ENCODE data around the gene BACE2. TPM values are rescaled to one million over a fixed set of nuclear protein-coding genes. Genes with fewer than 3 reads are reported as not detected.

BACE2 gene
- total and polyA plus RNA-seq, 2 of the 13 experiments (the other 11 are each of a cell fraction or from before 2014, with no cell fraction given) = 0.07 to 0.11 TPM

DNA sequence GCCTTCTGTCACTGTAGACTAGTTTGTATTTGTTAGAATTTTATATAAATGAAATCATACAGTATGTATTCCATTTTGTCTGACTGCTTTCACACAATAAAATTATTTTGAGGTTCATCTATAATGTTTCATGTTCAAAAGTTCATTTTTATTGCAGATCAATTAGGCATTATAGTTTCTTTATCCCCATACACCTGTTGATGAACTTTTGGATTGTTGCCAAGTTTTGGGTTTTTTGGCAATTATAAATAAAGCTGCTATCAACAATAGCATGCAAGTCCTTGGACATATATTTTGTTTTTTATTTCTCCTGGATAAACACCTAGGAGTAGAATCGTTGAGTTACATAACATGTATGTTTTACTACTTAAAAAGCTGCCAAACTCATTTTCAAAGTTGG is 101.6 kb downstream of the BACE2 start:
- H3K4me1 ChIP-seq (ENCODE audit: insufficient read depth, low read length) = no peaks in the 10 kb centered on the region
- no peak for TF ChIP-seq ZNF274 (CRISPR knock-in tag; IDR thresholded peaks at IDR 0.05)
- TF ChIP-seq, protein P1, sequence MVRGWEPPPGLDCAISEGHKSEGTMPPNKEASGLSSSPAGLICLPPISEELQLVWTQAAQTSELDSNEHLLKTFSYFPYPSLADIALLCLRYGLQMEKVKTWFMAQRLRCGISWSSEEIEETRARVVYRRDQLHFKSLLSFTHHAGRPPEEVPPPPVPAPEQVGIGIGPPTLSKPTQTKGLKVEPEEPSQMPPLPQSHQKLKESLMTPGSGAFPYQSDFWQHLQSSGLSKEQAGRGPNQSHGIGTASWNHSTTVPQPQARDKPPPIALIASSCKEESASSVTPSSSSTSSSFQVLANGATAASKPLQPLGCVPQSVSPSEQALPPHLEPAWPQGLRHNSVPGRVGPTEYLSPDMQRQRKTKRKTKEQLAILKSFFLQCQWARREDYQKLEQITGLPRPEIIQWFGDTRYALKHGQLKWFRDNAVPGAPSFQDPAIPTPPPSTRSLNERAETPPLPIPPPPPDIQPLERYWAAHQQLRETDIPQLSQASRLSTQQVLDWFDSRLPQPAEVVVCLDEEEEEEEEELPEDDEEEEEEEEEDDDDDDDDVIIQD (CRISPR knock-in tag; IDR thresholded peaks at IDR 0.05; ENCODE audit: low read depth) = no peak
- TF ChIP-seq, protein P2, sequence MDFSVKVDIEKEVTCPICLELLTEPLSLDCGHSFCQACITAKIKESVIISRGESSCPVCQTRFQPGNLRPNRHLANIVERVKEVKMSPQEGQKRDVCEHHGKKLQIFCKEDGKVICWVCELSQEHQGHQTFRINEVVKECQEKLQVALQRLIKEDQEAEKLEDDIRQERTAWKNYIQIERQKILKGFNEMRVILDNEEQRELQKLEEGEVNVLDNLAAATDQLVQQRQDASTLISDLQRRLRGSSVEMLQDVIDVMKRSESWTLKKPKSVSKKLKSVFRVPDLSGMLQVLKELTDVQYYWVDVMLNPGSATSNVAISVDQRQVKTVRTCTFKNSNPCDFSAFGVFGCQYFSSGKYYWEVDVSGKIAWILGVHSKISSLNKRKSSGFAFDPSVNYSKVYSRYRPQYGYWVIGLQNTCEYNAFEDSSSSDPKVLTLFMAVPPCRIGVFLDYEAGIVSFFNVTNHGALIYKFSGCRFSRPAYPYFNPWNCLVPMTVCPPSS (IDR thresholded peaks at IDR 0.05) = no peak
- TF ChIP-seq, protein P3, sequence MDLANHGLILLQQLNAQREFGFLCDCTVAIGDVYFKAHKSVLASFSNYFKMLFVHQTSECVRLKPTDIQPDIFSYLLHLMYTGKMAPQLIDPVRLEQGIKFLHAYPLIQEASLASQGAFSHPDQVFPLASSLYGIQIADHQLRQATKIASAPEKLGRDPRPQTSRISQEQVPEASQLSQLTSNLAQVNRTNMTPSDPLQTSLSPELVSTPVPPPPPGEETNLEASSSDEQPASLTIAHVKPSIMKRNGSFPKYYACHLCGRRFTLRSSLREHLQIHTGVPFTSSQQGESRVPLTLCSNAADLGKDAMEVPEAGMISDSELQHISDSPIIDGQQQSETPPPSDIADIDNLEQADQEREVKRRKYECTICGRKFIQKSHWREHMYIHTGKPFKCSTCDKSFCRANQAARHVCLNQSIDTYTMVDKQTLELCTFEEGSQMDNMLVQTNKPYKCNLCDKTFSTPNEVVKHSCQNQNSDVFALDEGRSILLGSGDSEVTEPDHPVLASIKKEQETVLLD (CRISPR knock-in tag; IDR thresholded peaks at IDR 0.05; ENCODE audit: low read depth) = no peak
- TF ChIP-seq ZNF891 (CRISPR knock-in tag; IDR thresholded peaks at IDR 0.05) = no peak
- TF ChIP-seq, protein P4, sequence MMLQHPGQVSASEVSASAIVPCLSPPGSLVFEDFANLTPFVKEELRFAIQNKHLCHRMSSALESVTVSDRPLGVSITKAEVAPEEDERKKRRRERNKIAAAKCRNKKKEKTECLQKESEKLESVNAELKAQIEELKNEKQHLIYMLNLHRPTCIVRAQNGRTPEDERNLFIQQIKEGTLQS (CRISPR knock-in tag; IDR thresholded peaks at IDR 0.05) = no peak
- no peak for TF ChIP-seq ZNF20 (CRISPR knock-in tag; IDR thresholded peaks at IDR 0.05)
- TF ChIP-seq ARID2 (CRISPR knock-in tag; IDR thresholded peaks at IDR 0.05; ENCODE audit: borderline replicate concordance) = no peak
- no peak for TF ChIP-seq ZNF12 (CRISPR knock-in tag; IDR thresholded peaks at IDR 0.05)
- no peak for TF ChIP-seq ELF3 (CRISPR knock-in tag; IDR thresholded peaks at IDR 0.05)
- no peak for TF ChIP-seq PRPF4 (IDR thresholded peaks at IDR 0.05; ENCODE audit: low read depth, low read length, poor library complexity, severe bottlenecking)
- no peak for TF ChIP-seq MAFG (CRISPR knock-in tag; IDR thresholded peaks at IDR 0.05)
- TF ChIP-seq MBNL3 (CRISPR knock-in tag; conservative IDR thresholded peaks at IDR 0.05) = no peak
- H3K36me3 ChIP-seq (replicated peaks in 1 of 2; ENCODE audit: control insufficient read depth in 1 of 2, insufficient read depth in 2 of 2, low read length in 2 of 2) = no peaks in the 10 kb centered on the region
- DNase-seq (ENCODE audit: low spot score) (no peak), FAIRE-seq (no peak), ATAC-seq (no peak)
- peaks cover 0 to 9% of the 10 kb centered on the region in 2 experiments; a peak in 1 of 5 replicates for H3K27me3 ChIP-seq (ENCODE audit: control insufficient read depth in 1 of 2, insufficient read depth in 2 of 2, low read length in 2 of 2)
- no peak overlapping the region for H3K27ac ChIP-seq (ENCODE audit: extremely low read length, insufficient read depth, low read length)
- H3K4me3 ChIP-seq (replicated peaks in 1 of 3; ENCODE audit: insufficient read depth in 1 of 3, low read depth in 2 of 3, low read length in 3 of 3) = no peak overlapping the region
- no peak overlapping the region for H2AFZ ChIP-seq (ENCODE audit: low read length)
- no peak overlapping the region for H3K9ac ChIP-seq (ENCODE audit: insufficient read depth, low read depth, low read length)
- H3K9me3 ChIP-seq (ENCODE audit: low read length) = no peaks in the 10 kb centered on the region
- no peak overlapping the region for H3K4me2 ChIP-seq (ENCODE audit: low read depth, low read length)
- BruUV-seq (replicated peaks) = no TSS peak
- in situ Hi-C loops (cut with HindIII; ENCODE audit: extremely low pct_ligation_motif_present, low pct_unique_long_range_greater_than_20kb) (no loop called here), intact Hi-C loops (cut with micrococcal nuclease; ENCODE audit: unreplicated experiment) (no loop called here)
- POLR2A ChIA-PET = no interaction called here
- no peaks in the 10 kb centered on the region for H4K20me1 ChIP-seq (ENCODE audit: insufficient read depth, low read length)
- WGBS (ENCODE audit: low lambda C conversion rate) = 0% methylated on average over 1 of the region's 1 CpG
- no peaks in the 10 kb centered on the region for H3K79me2 ChIP-seq (ENCODE audit: insufficient read depth, low read length)
- CTCF ChIA-PET (ENCODE audit: low intra/inter-chr PET ratio, low total read pairs) = no interaction called here
